ENCODE results near the gene AIM2.

AIM2 gene

GRCh38 chr1:159056069-159056698, 20.4 kb downstream of the AIM2 start:
- no peaks in the 10 kb centered on the region for H4K20me1 ChIP-seq (ENCODE audit: insufficient read depth, low read length)
- H3K9me2 ChIP-seq (ENCODE audit: low read depth, low read length) = no peaks in the 10 kb centered on the region
- H3K4me2 ChIP-seq (ENCODE audit: low read length) = no peak overlapping the region
- no peak overlapping the region for H2AFZ ChIP-seq (ENCODE audit: low read length)
- H3K9ac ChIP-seq (ENCODE audit: low read length) = no peak overlapping the region
- H3K27me3 ChIP-seq (ENCODE audit: insufficient read depth, low read length) = no peaks in the 10 kb centered on the region
- no peaks in the 10 kb centered on the region for H3F3A ChIP-seq (ENCODE audit: insufficient read depth, low read length)
- H3K27ac ChIP-seq (ENCODE audit: low read depth, low read length, poor library complexity, severe bottlenecking) = no peak overlapping the region
- peaks cover 53% of the 10 kb centered on the region for H3K36me3 ChIP-seq (ENCODE audit: insufficient read depth, low read length)
- TF ChIP-seq CTCF (IDR thresholded peaks at IDR 0.05; ENCODE audit: low read length) (peak; percentile 59), EZH2 (IDR thresholded peaks at IDR 0.05; ENCODE audit: borderline replicate concordance, low read length) (no peak)
- H3K9me3 ChIP-seq (ENCODE audit: low read length) = no peaks in the 10 kb centered on the region
- peaks cover 17% of the 10 kb centered on the region for H3K4me1 ChIP-seq (ENCODE audit: insufficient read depth, low read length, severe bottlenecking)
- H3K4me3 ChIP-seq (ENCODE audit: low read depth, low read length, poor library complexity, severe bottlenecking) = no peak overlapping the region
- no peaks in the 10 kb centered on the region for H3K79me2 ChIP-seq (ENCODE audit: insufficient read depth, low read length)

DNA sequence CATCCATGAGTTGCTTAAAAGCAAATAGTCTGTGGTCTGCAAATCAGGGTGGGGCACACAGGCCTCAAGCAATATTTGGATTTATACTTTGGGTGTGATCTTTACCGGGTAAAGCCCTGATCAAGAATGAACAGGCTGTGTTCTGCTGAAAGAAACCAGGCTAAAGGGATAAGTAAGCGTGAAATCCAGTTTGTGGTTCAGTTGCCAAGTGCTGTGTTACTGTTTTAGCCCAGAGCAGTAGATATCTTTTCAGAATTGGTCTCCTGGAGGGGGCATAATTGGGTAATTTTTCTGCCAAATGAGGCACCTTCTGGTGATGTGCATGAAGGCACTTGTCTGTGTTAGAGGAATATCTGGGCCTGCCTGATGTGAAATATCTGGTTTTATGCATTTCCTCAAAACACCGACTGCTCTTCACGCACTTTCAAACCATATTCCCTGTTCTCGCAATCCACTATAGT, 21.4 kb downstream of the AIM2 start:
- Histone ChIP-seq H3K9me2 (ENCODE audit: low read depth, low read length) (no peaks in the 10 kb centered on the region), H3K27me3 (ENCODE audit: insufficient read depth, low read length) (no peaks in the 10 kb centered on the region), H3K36me3 (ENCODE audit: insufficient read depth, low read length) (peaks cover 63% of the 10 kb centered on the region), H3K79me2 (ENCODE audit: insufficient read depth, low read length) (no peaks in the 10 kb centered on the region), H3K4me3 (ENCODE audit: low read depth, low read length, poor library complexity, severe bottlenecking) (no peak overlapping the region), H3F3A (ENCODE audit: insufficient read depth, low read length) (no peaks in the 10 kb centered on the region), H3K4me2 (ENCODE audit: low read length) (no peak overlapping the region), H4K20me1 (ENCODE audit: insufficient read depth, low read length) (no peaks in the 10 kb centered on the region), H2AFZ (ENCODE audit: low read length) (no peak overlapping the region), H3K9ac (ENCODE audit: low read length) (no peak overlapping the region), H3K4me1 (ENCODE audit: insufficient read depth, low read length, severe bottlenecking) (peaks cover 17% of the 10 kb centered on the region), H3K9me3 (ENCODE audit: low read length) (no peaks in the 10 kb centered on the region), H3K27ac (ENCODE audit: low read depth, low read length, poor library complexity, severe bottlenecking) (peak overlapping the region; percentile 44)
- TF ChIP-seq CTCF (IDR thresholded peaks at IDR 0.05; ENCODE audit: low read length) (peak; percentile 14; the same call in 1 of the 2 replicates), EZH2 (IDR thresholded peaks at IDR 0.05; ENCODE audit: borderline replicate concordance, low read length) (no peak)

GRCh38 chr1:159054427-159054826, 22.1 kb downstream of the AIM2 start:
- Histone ChIP-seq H3K36me3 (ENCODE audit: insufficient read depth, low read length) (peaks cover 71% of the 10 kb centered on the region), H4K20me1 (ENCODE audit: insufficient read depth, low read length) (no peaks in the 10 kb centered on the region), H3K79me2 (ENCODE audit: insufficient read depth, low read length) (no peaks in the 10 kb centered on the region), H3K27me3 (ENCODE audit: insufficient read depth, low read length) (no peaks in the 10 kb centered on the region), H3K9ac (ENCODE audit: low read length) (no peak overlapping the region), H3F3A (ENCODE audit: insufficient read depth, low read length) (no peaks in the 10 kb centered on the region), H3K27ac (ENCODE audit: low read depth, low read length, poor library complexity, severe bottlenecking) (no peak overlapping the region), H3K4me3 (ENCODE audit: low read depth, low read length, poor library complexity, severe bottlenecking) (no peak overlapping the region), H2AFZ (ENCODE audit: low read length) (no peak overlapping the region), H3K9me3 (ENCODE audit: low read length) (no peaks in the 10 kb centered on the region), H3K4me2 (ENCODE audit: low read length) (no peak overlapping the region), H3K9me2 (ENCODE audit: low read depth, low read length) (no peaks in the 10 kb centered on the region), H3K4me1 (ENCODE audit: insufficient read depth, low read length, severe bottlenecking) (peaks cover 17% of the 10 kb centered on the region)
- TF ChIP-seq EZH2 (IDR thresholded peaks at IDR 0.05; ENCODE audit: borderline replicate concordance, low read length) (no peak), CTCF (IDR thresholded peaks at IDR 0.05; ENCODE audit: low read length) (no peak)

All from OCI-LY1 (cell line).